HL-60/S4 (cell line): ENCODE measurements around the gene DDX52.
"Not testable (repeated sequence)": the region's sequence is repeated elsewhere in the genome, so short reads cannot be mapped to it uniquely, and the experiment has no call there.

ENCODE experiments used
- in situ Hi-C: fragments of 300-500 bp; cut with MboI; formaldehyde crosslinking; loops from 2 replicates; pipeline ENCODE4 v1.14.3; 2022; ENCODE audit warnings: low sequenced_read_pairs

DDX52 gene

GRCh38 chr17:37651849-37652248 is 8.6 kb upstream of the DDX52 start:
- in situ Hi-C loops, result no loop called here

GRCh38 chr17:37650419-37651003 is 7.3 kb upstream of the DDX52 start:
- in situ Hi-C loops, result no loop called here

GRCh38 chr17:37648555-37648954 is 5.3 kb upstream of the DDX52 start:
- in situ Hi-C loops, result loop anchor here (25.0 kb wide), 1 partner anchor 189 kb away; no protein-coding TSS in a partner anchor

- in situ Hi-C loops, result loop anchor here (25.0 kb wide), 1 partner anchor 189 kb away; no protein-coding TSS in a partner anchor
Measured at GRCh38 chr17:37647856-37648255, 4.6 kb upstream of the DDX52 start.

- in situ Hi-C loops, result loop anchor here (25.0 kb wide), 1 partner anchor 193 kb away; no protein-coding TSS in a partner anchor
Measured at GRCh38 chr17:37643869-37644268, 623 bp upstream of the DDX52 start.

GRCh38 chr17:37642681-37643080 is 565 bp downstream of the DDX52 start:
- in situ Hi-C loops, result loop anchor here (25.0 kb wide), 1 partner anchor 195 kb away; no protein-coding TSS in a partner anchor

- in situ Hi-C loops, result loop anchor here (25.0 kb wide), 1 partner anchor 197 kb away; no protein-coding TSS in a partner anchor
Measured at GRCh38 chr17:37640015-37640414, 3.2 kb downstream of the DDX52 start.

- in situ Hi-C loops, result loop anchor here (10.0 to 25.0 kb wide), 2 partner anchors 57 to 199 kb away; no protein-coding TSS in a partner anchor
Measured at GRCh38 chr17:37637956-37638355, 5.3 kb downstream of the DDX52 start.

- in situ Hi-C loops, result not testable (repeated sequence)
Measured at GRCh38 chr17:37616430-37616829, 26.8 kb downstream of the DDX52 start.

- in situ Hi-C loops, result no loop called here
Measured at GRCh38 chr17:37614823-37615222, 28.4 kb downstream of the DDX52 start.

GRCh38 chr17:37614391-37614790 is 28.9 kb downstream of the DDX52 start:
- in situ Hi-C loops, result no loop called here

- in situ Hi-C loops, result no loop called here
Measured at GRCh38 chr17:37610971-37611370, 32.3 kb downstream of the DDX52 start.

GRCh38 chr17:37610041-37610420 is 33.2 kb downstream of the DDX52 start:
- in situ Hi-C loops, result not testable (repeated sequence)

GRCh38 chr17:37609170-37610040 is 33.8 kb downstream of the DDX52 start, which contains the start of gene SYNRG:
TSS of gene SYNRG (minus strand) at chr17:37609418. CDS start at chr17:37609355, 63 bp downstream.
- in situ Hi-C loops, result no loop called here

- in situ Hi-C loops, result no loop called here
Measured at GRCh38 chr17:37608351-37609169, 34.7 kb downstream of the DDX52 start.

- in situ Hi-C loops, result no loop called here
Measured at GRCh38 chr17:37607637-37608331, 35.5 kb downstream of the DDX52 start.

- in situ Hi-C loops, result no loop called here
Measured at GRCh38 chr17:37605813-37606505, 37.3 kb downstream of the DDX52 start.

- in situ Hi-C loops, result no loop called here
Measured at GRCh38 chr17:37605081-37605480, 38.2 kb downstream of the DDX52 start.

- in situ Hi-C loops, result no loop called here
Measured at GRCh38 chr17:37604556-37604955, 38.7 kb downstream of the DDX52 start.

GRCh38 chr17:37598145-37598544 is 45.1 kb downstream of the DDX52 start:
- in situ Hi-C loops, result no loop called here
